Measurements from ENCODE around the gene GRAP2.

DNA sequence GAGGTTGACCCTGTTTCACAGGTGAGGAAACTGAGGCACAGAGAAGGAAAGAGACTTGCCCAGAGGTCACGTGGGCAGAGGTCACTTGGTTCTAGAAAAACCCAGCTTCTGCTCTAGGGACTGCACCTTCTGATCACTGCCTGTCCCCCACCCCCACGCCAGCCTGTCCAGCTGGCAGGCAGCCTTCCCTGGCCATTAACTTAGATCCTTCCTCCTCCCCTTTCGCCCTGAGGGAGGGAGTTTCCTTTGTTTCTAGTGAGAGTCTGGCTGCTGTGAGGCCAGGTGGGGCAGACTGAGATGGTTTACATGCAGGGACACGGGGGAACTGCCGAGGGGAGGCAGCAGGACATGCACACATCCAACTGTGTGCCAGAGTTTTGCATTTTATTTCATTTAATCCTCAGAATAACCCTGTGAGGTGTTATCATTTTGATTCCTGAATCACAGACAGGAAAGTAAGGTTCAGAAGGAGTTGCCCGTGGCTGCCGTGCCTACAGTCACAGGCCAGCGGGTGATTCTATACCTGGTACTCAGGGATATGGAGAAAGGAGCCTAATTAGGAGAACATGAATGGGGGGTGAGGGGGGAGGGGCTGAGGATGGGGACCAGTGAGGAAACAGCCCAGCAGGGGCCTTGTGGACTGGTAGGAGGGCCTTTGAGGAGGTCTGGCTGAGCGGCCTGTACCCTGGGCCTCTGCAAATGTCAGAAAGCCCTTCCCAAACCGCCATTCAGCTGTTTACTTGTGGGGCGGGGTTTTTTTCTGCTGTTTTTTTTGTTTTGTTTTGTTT lies 97.2 kb downstream of the GRAP2 start:
- TF ChIP-seq, protein P1, sequence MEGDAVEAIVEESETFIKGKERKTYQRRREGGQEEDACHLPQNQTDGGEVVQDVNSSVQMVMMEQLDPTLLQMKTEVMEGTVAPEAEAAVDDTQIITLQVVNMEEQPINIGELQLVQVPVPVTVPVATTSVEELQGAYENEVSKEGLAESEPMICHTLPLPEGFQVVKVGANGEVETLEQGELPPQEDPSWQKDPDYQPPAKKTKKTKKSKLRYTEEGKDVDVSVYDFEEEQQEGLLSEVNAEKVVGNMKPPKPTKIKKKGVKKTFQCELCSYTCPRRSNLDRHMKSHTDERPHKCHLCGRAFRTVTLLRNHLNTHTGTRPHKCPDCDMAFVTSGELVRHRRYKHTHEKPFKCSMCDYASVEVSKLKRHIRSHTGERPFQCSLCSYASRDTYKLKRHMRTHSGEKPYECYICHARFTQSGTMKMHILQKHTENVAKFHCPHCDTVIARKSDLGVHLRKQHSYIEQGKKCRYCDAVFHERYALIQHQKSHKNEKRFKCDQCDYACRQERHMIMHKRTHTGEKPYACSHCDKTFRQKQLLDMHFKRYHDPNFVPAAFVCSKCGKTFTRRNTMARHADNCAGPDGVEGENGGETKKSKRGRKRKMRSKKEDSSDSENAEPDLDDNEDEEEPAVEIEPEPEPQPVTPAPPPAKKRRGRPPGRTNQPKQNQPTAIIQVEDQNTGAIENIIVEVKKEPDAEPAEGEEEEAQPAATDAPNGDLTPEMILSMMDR (IDR thresholded peaks at IDR 0.05; ENCODE audit: low read length): no peak
- TF ChIP-seq EZH2 (optimal IDR thresholded peaks at IDR 0.05; ENCODE audit: low read depth, low read length): no peak
- TF ChIP-seq EZH2phosphoT487 (IDR thresholded peaks at IDR 0.05; ENCODE audit: low read length): no peak
